Fibroblast of the aortic adventitia (primary cell): ENCODE data around the gene DMXL2. TPM values are rescaled to one million over a fixed set of nuclear protein-coding genes. Genes with fewer than 3 reads are reported as not detected.
"Not testable (repeated sequence)": the region's sequence is repeated elsewhere in the genome, so short reads cannot be mapped to it uniquely, and the experiment has no call there.

Experiments used
- DNase-seq: peaks from one replicate; pipeline ENCODE4 v3.0.0-alpha.2; 2010; ENCODE audit warnings: low read depth
- H3K4me3 ChIP-seq: 2 replicates; pipeline ENCODE4 v1.5.1; 2011; ENCODE audit warnings: low read depth, mild to moderate bottlenecking, control low read depth, low read length, moderate library complexity
- total RNA-seq: library from RNA; depleted of rRNA; stranded (reverse); fragments of >200 nt; gene quantifications from 2 replicates; pipeline ENCODE4 v1.2.3, GENCODE V29; 2012; ENCODE audit warnings: low replicate concordance
- TF ChIP-seq, protein P1 (sequence below): IDR thresholded peaks from 2 replicates; pipeline ENCODE4 v1.5.1; 2011; ENCODE audit warnings: mild to moderate bottlenecking, low read length, control low read depth, inconsistent platforms; ENCODE audit not compliant: insufficient read depth

The DMXL2 gene
- total RNA-seq, 1 donor, result 29.5 TPM

DNA sequence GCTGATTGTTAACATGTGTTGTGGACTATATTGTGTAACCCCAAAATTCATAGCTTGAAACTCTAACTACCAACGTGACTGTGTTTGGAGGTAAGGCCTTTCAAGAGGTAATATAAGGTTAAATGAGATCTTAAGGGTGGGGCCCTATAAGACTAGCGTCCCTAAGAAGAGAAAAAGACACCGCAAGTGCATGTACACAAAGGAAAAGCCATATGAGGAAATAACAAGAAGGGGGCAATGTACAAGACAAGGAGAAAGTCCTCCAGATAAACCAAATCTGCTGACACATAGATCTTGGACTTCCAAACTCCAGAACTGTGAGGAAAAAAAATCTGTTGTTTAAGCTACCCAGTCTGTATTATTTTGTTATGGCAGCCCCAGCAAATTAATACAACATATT, 8.6 kb downstream of the DMXL2 start:
- H3K4me3 ChIP-seq, result no peak overlapping the region
- TF ChIP-seq, protein P1, sequence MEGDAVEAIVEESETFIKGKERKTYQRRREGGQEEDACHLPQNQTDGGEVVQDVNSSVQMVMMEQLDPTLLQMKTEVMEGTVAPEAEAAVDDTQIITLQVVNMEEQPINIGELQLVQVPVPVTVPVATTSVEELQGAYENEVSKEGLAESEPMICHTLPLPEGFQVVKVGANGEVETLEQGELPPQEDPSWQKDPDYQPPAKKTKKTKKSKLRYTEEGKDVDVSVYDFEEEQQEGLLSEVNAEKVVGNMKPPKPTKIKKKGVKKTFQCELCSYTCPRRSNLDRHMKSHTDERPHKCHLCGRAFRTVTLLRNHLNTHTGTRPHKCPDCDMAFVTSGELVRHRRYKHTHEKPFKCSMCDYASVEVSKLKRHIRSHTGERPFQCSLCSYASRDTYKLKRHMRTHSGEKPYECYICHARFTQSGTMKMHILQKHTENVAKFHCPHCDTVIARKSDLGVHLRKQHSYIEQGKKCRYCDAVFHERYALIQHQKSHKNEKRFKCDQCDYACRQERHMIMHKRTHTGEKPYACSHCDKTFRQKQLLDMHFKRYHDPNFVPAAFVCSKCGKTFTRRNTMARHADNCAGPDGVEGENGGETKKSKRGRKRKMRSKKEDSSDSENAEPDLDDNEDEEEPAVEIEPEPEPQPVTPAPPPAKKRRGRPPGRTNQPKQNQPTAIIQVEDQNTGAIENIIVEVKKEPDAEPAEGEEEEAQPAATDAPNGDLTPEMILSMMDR, result no peak
- no peak for DNase-seq

DNA sequence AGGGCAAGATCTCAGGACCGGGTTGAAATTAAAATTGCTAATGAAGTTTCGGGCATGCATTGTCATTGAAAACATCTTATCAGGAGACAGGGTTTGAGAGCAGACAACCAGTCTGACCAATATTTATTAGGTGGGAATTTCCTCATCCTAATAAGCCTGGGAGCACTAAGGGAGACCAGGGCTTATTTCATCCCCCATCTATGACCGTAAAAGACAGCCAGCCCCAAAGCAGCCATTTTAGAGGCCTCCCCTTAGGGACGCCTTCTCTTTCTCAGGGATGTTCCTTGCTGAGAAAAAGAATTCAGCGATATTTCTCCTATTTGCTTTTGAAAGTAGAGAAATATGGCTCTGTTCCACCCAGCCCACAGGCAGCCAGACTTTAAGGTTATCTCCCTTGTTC, 9.9 kb downstream of the DMXL2 start:
- H3K4me3 ChIP-seq, DNase-seq: not testable (repeated sequence)

DNA sequence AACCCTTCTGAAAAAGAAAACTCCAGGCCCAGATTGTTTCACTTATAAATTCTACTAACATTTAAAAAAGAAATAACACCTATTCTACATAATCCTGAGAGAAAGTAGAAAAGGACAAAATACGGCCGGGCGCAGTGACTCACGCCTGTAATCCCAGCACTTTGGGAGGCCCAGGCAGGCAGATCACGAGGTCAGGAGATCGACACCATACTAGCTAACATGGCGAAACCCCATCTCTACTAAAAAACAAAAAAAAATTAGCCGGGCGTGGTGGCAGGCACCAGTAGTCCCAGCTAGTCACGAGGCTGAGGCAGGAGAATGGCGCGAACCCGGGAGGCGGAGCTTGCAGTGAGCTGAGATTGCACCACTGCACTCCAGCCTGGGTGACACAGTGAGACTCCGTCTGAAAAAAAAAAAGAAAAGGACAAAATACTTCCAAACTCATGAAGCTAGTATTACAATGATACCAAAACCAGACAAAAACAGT, 19.1 kb downstream of the DMXL2 start:
- DNase-seq, H3K4me3 ChIP-seq: not testable (repeated sequence)

DNA sequence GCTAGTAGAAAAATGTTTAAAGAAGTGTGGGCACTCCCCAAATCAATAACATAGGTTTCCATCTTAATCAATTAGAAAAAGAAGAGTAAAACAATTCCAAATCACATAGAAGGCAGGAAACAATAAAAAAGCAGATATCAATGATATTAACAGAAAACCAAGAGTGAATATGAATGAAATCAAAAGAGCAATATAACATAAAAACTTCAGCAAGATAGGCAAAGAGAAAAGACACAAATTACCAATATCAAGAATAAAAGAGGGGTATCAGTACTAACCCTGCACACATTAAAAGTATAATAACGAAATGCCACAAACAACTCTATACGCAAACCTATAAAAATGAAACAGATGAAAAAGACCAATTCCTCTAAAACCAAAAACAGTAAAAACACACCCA, 19.6 kb downstream of the DMXL2 start:
- TF ChIP-seq, protein P1, result no peak
- no peak for DNase-seq
- H3K4me3 ChIP-seq, result no peak overlapping the region

DNA sequence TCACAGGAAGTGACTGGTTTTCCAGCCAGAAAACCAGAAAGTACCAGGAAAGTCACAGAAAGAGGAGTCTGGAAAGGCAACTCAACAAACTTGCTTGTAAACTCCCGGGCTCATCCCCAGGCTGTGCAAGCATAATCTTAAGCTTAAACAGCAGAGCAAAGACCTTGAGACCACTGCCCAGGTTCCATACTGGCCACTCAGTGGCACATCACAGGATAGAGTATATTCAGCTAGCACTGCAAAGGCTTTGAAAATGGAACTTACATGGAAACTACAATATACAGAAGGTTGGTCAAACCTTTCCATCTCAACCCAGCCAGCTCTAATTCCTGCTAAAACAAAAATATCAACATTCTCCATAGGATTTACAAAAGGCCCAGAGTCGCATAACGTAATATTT, 20.1 kb downstream of the DMXL2 start:
- TF ChIP-seq, protein P1, result no peak
- no peak for DNase-seq
- H3K4me3 ChIP-seq, result no peak overlapping the region

DNA sequence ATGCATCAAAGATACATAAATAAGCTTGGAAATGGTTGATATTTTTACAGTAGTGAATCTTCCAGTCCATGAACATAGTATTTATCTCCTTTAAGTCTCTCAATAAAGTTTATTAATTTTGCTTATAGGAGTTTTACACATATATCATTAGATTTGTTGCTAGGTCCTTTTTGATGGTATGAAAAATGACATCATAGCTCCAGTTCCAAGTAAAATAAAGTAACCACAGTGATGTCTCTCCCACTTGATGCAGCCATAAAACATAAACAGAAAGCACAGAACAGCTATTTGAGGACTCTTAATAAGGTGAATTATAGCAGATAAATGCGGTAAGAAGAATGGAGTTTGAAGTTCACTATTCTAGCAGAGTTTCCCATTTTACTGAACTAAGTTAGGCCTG, 20.8 kb downstream of the DMXL2 start:
- no peak for DNase-seq
- no peak overlapping the region for H3K4me3 ChIP-seq
- TF ChIP-seq, protein P1, result no peak

DNA sequence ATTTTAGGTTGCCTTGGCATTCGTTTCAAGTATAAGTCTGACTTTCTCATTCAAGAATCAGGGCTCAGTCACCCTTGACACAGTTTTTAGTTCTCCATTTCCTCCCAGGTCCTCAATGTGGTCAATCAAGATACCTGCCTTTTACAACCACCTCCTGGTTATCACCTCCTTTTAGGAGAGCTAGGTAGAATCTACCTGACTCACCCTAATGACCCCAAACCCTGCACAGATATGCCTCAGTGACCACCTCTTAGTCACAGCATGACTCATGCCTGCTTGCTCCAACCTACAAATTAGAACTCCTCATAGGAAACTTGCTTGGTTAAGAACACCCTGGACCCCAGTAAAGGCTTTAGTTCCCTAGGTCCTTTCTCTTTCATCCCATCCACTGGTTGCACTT, 22.5 kb downstream of the DMXL2 start:
- H3K4me3 ChIP-seq, result no peak overlapping the region
- DNase-seq, result peak; percentile 9
- TF ChIP-seq, protein P1, result no peak

DNA sequence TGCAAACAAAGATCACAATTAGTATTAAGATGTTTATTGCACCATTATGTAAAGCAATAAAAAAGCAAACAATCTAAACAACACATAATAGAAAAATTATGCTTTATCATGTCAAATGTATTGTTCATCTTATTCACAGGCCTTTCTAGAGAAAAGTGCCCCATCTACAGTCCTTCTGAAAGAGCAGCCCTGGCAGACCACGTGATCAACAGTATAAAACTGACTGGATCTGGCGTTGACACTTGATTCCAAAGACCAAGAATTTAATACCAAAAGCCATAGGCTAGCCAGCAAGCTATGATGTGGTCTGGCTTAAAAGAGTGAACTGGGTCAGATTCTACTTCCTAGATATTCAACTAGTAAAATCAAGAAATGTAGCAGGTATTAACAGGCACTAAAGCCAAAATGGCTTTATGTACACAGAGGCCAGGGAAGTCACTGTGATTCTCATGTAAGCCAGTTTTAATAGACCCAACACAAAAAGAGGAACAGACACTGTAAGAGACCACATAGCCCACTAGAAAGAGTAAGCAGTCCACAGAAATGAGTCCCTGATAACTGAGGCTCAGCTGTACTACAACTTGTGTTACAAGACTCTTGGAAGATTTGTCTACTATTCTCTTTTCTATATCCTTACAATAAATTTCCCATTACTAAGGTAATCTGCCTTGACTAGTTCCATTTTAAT, 32.5 kb downstream of the DMXL2 start:
- TF ChIP-seq, protein P1, result no peak

More for the DNA sequence above, 32.5 kb downstream of the DMXL2 start:
- DNase-seq, result no peak
- no peak overlapping the region for H3K4me3 ChIP-seq
